DMS 273 treated with DMSO at 0.1 percent for 48 hours (cell line): ENCODE results near the gene MGST2.

Source experiments
- DNase-seq: peaks from one replicate; lab custom pipeline; 2025; lab: John Stamatoyannopoulos, UW

Gene MGST2

GRCh38 chr4:139704915-139705485 lies 39.4 kb downstream of the MGST2 start:
- DNase-seq = no peak

GRCh38 chr4:139709660-139710059 lies 44.0 kb downstream of the MGST2 start:
- DNase-seq = no peak

- DNase-seq = no peak
Measured at GRCh38 chr4:139710073-139710472, 44.5 kb downstream of the MGST2 start.

- DNase-seq = no peak
Measured at GRCh38 chr4:139711461-139711860, 45.8 kb downstream of the MGST2 start.

GRCh38 chr4:139712882-139713281 lies 47.3 kb downstream of the MGST2 start:
- DNase-seq = no peak

GRCh38 chr4:139715746-139716391 lies 50.2 kb downstream of the MGST2 start:
- DNase-seq = no peak

- DNase-seq = no peak
Measured at GRCh38 chr4:139718358-139718757, 52.7 kb downstream of the MGST2 start.

- no peak for DNase-seq
Measured at GRCh38 chr4:139718833-139719232, 53.2 kb downstream of the MGST2 start.

GRCh38 chr4:139719381-139720101 lies 53.9 kb downstream of the MGST2 start:
- no peak for DNase-seq

GRCh38 chr4:139720806-139721205 lies 55.2 kb downstream of the MGST2 start:
- no peak for DNase-seq

- DNase-seq = no peak
Measured at GRCh38 chr4:139721789-139722188, 56.2 kb downstream of the MGST2 start.

- DNase-seq = no peak
Measured at GRCh38 chr4:139725236-139725635, 59.6 kb downstream of the MGST2 start.

- no peak for DNase-seq
Measured at GRCh38 chr4:139726615-139727014, 61.0 kb downstream of the MGST2 start.

GRCh38 chr4:139728146-139728545 lies 62.5 kb downstream of the MGST2 start:
- DNase-seq = no peak

- DNase-seq = no peak
Measured at GRCh38 chr4:139728840-139729239, 63.2 kb downstream of the MGST2 start.

GRCh38 chr4:139732991-139733570 lies 67.5 kb downstream of the MGST2 start:
- no peak for DNase-seq

- no peak for DNase-seq
Measured at GRCh38 chr4:139734201-139734874, 68.7 kb downstream of the MGST2 start.

GRCh38 chr4:139734875-139735380 lies 69.3 kb downstream of the MGST2 start:
- peak; percentile 87 for DNase-seq

GRCh38 chr4:139735381-139736273 lies 70.0 kb downstream of the MGST2 start:
- DNase-seq = no peak

- DNase-seq = no peak
Measured at GRCh38 chr4:139736274-139736660, 70.6 kb downstream of the MGST2 start.

- no peak for DNase-seq
Measured at GRCh38 chr4:139736661-139737060, 71.0 kb downstream of the MGST2 start.
